ENCODE data around the gene NUDT8.

The NUDT8 gene

DNA sequence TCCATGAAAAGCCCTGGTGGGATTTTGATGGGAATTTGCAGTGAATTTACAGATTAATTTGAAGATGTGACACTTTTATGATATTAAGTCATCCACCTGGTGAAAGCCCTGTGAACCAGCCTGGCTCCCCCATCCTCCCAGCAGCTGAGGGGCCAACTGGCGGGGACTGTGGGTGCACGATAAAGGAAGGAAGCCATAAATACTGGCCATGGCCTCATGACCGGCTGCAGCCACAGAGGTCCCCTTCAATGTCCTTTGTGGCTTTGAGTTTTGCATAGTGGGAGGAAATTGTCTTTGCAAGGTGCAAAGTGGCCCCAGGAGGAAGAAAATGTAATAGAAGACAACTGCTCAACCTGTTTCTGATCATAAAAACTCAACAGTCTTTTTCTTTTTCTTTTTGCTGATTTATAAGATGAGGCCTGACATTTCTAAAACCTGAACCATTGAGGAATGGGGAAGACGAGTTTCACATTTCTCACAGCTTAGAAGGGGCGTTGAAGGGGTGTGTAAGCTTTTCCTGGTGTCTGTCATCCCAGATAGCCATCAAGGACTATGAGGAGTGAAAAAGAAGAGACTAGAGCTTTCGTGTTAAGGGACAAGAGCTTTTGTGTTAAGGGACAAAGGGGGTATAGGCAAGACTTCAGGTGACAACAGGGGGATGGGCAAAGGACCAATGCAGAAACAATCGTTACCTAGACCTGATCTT is 29.3 kb downstream of the NUDT8 start:
- TF ChIP-seq EP300 (IDR thresholded peaks at IDR 0.05; ENCODE audit: borderline replicate concordance) (no peak), CEBPB (IDR thresholded peaks at IDR 0.05) (no peak)
- TF ChIP-seq, protein P1, sequence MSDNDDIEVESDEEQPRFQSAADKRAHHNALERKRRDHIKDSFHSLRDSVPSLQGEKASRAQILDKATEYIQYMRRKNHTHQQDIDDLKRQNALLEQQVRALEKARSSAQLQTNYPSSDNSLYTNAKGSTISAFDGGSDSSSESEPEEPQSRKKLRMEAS (IDR thresholded peaks at IDR 0.05), result no peak

DNA sequence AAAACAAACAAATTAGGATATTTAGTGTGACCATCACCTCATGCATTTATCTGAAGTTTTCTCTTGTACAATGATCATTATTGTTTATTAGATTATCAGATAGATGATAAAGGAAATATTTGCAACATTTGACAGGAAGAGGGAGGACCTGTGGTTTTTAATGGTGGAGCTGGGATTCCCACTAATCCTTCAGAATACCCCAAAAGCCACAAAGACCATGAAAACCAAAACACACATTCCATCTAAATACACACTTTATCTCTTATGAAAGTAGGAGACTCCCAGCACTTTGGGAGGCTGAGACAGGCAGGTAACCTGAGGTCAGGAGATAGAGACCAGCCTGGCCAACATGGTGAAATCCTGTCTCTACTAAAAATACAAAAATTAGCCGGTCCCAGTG is 30.6 kb downstream of the NUDT8 start:
- TF ChIP-seq NFIC (IDR thresholded peaks at IDR 0.05) (no peak), FOXM1 (IDR thresholded peaks at IDR 0.05; ENCODE audit: borderline replicate concordance, low read depth) (no peak), CEBPB (IDR thresholded peaks at IDR 0.05) (no peak), ZBTB7A (IDR thresholded peaks at IDR 0.05; ENCODE audit: low read depth) (no peak), YY1 (IDR thresholded peaks at IDR 0.05; ENCODE audit: low read depth) (no peak), TEAD4 (IDR thresholded peaks at IDR 0.05) (no peak)

DNA sequence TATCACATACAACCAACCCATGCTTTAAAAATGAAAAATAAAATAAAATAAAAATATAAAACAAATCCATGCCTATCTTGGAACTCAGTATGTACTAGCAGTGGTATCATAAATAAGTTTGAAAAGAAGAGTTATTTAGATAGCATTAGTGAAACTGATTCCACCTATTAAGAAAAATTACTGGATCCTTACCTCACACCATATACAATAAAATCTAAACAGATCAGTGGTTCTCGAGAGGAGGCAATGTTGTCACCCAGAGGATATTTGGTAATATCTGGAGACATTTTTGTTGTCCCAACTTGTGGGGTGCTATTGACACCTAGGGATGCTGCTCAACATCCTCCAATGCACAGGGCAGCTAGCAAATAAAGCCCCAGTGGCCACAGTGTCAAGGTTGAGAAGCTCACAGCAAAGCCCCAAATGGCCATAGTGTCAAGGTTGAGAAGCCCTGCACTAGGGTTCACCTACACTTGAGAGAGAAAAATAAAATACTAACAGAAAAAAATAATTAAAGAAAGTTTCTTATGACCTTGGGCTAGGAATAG is 32.9 kb downstream of the NUDT8 start:
- TF ChIP-seq RAD21 (IDR thresholded peaks at IDR 0.05; ENCODE audit: low read depth) (no peak), FOXM1 (IDR thresholded peaks at IDR 0.05; ENCODE audit: borderline replicate concordance, low read depth) (no peak), CREB1 (IDR thresholded peaks at IDR 0.05; ENCODE audit: low read depth) (no peak), EGR1 (IDR thresholded peaks at IDR 0.05) (no peak), TEAD4 (IDR thresholded peaks at IDR 0.05) (no peak), ZBTB7A (IDR thresholded peaks at IDR 0.05; ENCODE audit: low read depth) (no peak), TAF1 (IDR thresholded peaks at IDR 0.05; ENCODE audit: low read depth) (no peak)
- TF ChIP-seq, protein P2, sequence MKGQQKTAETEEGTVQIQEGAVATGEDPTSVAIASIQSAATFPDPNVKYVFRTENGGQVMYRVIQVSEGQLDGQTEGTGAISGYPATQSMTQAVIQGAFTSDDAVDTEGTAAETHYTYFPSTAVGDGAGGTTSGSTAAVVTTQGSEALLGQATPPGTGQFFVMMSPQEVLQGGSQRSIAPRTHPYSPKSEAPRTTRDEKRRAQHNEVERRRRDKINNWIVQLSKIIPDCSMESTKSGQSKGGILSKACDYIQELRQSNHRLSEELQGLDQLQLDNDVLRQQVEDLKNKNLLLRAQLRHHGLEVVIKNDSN (IDR thresholded peaks at IDR 0.05), result no peak
- TF ChIP-seq, protein P1 (IDR thresholded peaks at IDR 0.05), result no peak

DNA sequence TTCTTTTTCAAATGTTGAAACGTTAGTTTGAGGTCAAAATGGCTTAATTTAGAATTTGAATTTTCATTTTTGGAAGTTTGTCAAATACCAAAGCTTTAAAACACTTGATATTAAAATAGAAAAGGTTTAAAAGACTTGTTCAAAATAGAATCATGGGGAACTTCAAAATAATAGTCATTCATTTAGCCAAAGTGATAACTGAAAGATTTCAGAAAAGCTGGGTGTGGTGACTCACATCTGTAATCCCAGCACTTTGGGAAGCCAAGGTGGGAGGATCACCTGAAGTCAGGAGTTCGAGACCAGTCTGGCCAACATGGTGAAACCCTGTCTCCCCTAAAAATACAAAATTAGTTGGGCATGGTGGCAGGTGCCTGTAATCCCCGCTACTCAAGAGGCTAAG is 35.3 kb downstream of the NUDT8 start:
- no peak for TF ChIP-seq ZBTB7A (IDR thresholded peaks at IDR 0.05; ENCODE audit: low read depth)
- TF ChIP-seq, protein P2 (IDR thresholded peaks at IDR 0.05), result no peak
- TF ChIP-seq TCF12 (IDR thresholded peaks at IDR 0.05; ENCODE audit: low read depth), result no peak
- TF ChIP-seq CEBPB (IDR thresholded peaks at IDR 0.05), result no peak

DNA sequence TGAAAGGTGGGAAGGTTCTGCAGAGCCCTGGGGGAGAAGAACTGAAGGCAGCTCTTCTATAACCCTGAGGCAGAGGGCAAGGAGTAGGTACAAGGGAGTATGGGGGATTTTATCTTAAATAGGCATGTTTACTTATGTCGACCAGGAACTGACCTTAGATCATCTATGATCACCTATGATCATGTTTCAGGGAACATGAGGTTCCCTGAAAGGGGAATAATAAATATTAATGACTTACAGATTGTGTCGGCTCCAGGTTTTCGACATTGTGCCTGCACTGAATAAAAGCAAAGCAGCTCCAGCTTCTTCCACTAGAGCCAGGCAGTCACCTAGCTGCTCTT is 36.2 kb downstream of the NUDT8 start:
- TF ChIP-seq, protein P3, sequence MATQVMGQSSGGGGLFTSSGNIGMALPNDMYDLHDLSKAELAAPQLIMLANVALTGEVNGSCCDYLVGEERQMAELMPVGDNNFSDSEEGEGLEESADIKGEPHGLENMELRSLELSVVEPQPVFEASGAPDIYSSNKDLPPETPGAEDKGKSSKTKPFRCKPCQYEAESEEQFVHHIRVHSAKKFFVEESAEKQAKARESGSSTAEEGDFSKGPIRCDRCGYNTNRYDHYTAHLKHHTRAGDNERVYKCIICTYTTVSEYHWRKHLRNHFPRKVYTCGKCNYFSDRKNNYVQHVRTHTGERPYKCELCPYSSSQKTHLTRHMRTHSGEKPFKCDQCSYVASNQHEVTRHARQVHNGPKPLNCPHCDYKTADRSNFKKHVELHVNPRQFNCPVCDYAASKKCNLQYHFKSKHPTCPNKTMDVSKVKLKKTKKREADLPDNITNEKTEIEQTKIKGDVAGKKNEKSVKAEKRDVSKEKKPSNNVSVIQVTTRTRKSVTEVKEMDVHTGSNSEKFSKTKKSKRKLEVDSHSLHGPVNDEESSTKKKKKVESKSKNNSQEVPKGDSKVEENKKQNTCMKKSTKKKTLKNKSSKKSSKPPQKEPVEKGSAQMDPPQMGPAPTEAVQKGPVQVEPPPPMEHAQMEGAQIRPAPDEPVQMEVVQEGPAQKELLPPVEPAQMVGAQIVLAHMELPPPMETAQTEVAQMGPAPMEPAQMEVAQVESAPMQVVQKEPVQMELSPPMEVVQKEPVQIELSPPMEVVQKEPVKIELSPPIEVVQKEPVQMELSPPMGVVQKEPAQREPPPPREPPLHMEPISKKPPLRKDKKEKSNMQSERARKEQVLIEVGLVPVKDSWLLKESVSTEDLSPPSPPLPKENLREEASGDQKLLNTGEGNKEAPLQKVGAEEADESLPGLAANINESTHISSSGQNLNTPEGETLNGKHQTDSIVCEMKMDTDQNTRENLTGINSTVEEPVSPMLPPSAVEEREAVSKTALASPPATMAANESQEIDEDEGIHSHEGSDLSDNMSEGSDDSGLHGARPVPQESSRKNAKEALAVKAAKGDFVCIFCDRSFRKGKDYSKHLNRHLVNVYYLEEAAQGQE (IDR thresholded peaks at IDR 0.05; ENCODE audit: low read depth), result no peak
- TF ChIP-seq TCF12 (IDR thresholded peaks at IDR 0.05; ENCODE audit: low read depth) (no peak), NFIC (IDR thresholded peaks at IDR 0.05) (no peak), TAF1 (IDR thresholded peaks at IDR 0.05; ENCODE audit: low read depth) (no peak), CEBPB (IDR thresholded peaks at IDR 0.05) (no peak)

DNA sequence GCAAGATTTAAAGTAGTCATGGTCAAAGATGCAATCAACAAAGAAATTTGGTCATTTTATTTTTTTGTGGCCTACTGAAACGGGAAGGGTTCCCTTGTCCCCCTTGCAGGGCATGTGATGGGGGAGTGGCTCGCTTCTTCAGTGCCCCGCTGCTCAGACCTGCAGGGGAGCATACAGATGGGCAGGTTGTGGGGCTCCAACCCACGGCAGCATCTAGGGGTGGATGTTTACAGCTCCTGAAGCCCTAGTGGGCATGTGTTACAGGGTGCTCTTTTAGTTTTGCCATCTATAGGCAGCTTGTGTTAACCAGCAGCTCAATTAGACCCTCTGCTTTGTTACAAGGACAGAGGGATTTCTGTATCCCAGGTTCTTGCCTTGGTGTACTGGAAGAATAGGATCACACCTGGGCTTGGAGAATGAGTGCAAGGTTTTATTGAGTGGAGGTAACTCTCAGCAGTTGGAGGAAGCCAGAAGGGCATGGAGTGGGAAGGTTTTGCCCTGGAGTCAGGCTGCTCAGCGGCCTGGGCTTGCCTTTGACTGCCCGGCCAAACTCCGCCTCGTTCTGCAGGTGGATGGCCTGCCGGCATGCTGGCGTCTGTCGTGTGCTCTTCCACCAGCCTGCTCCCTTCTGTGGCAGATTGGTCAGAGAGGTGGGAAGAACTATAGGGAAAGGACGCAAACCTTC is 36.7 kb downstream of the NUDT8 start:
- TF ChIP-seq CEBPB (IDR thresholded peaks at IDR 0.05), result no peak
- no peak for TF ChIP-seq CREB1 (IDR thresholded peaks at IDR 0.05; ENCODE audit: low read depth)
- TF ChIP-seq NFIC (IDR thresholded peaks at IDR 0.05), result no peak
- TF ChIP-seq, protein P2 (IDR thresholded peaks at IDR 0.05), result no peak
- no peak for TF ChIP-seq RAD21 (IDR thresholded peaks at IDR 0.05; ENCODE audit: low read depth)
- TF ChIP-seq TEAD4 (IDR thresholded peaks at IDR 0.05), result no peak
- TF ChIP-seq, protein P1 (IDR thresholded peaks at IDR 0.05), result no peak
- TF ChIP-seq, protein P3 (IDR thresholded peaks at IDR 0.05; ENCODE audit: low read depth), result no peak
- no peak for TF ChIP-seq TCF12 (IDR thresholded peaks at IDR 0.05; ENCODE audit: low read depth)
- no peak for TF ChIP-seq ZBTB7A (IDR thresholded peaks at IDR 0.05; ENCODE audit: low read depth)
- TF ChIP-seq TAF1 (IDR thresholded peaks at IDR 0.05; ENCODE audit: low read depth), result no peak
- TF ChIP-seq YY1 (IDR thresholded peaks at IDR 0.05; ENCODE audit: low read depth), result no peak
- no peak for TF ChIP-seq EGR1 (IDR thresholded peaks at IDR 0.05)
- no peak for TF ChIP-seq FOXM1 (IDR thresholded peaks at IDR 0.05; ENCODE audit: borderline replicate concordance, low read depth)
- no peak for TF ChIP-seq EP300 (IDR thresholded peaks at IDR 0.05; ENCODE audit: borderline replicate concordance)
